Coronary artery (tissue), 2 donors: ENCODE data around the gene TMEM178B.
"Not testable (repeated sequence)": the region's sequence is repeated elsewhere in the genome, so short reads cannot be mapped to it uniquely, and the experiment has no call there.

Source experiments
- DNase-seq: peaks from one replicate; pipeline ENCODE4 v3.0.0-alpha.2; 2017; ENCODE audit warnings: low spot score
- H3K27ac ChIP-seq, 2 donors: fragments of 200-600 bp; sonication (generic); one replicate each; pipeline ENCODE4 v1.5.1; 2016 to 2019
- H3K4me3 ChIP-seq: fragments of 200-600 bp; sonication (generic); 2 replicates; pipeline ENCODE4 v1.5.1; 2016; ENCODE audit warnings: mild to moderate bottlenecking, moderate library complexity
- TF ChIP-seq, protein P1 (sequence below): fragments of 200-600 bp; sonication (generic); IDR thresholded peaks from one replicate; pipeline ENCODE4 v1.5.1; 2019; ENCODE audit warnings: antibody characterized with exemption

Gene TMEM178B

DNA sequence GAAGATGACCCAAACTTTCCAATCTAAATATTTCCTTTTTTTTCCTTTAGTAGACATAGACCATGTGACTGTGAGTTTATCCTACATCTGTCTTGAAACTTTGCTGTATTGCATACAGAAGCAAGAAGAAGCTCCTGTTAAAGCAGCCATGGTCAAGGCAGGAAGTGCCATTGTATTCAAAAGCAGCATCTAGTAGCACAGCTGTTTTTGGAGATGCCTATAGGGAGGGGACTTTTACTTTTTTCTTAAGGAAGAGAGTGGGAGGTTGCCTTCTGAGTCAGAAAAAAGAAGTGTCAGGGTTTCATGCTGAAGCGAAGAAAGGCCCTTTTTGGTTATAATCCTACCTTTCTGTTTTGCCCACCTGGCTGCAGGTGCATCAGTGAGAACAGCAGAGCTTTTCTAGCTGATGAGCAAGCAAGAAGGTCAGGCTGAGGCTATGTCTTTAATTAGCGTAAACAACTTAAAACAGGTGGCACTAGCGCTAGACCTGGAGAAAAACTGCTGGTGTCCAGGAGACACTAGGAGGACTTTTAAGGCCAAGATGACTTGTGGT is 243.2 kb downstream of the TMEM178B start:
- no peak for DNase-seq
- no peak overlapping the region for H3K4me3 ChIP-seq
- no peak overlapping the region for H3K27ac ChIP-seq
- TF ChIP-seq, protein P1, sequence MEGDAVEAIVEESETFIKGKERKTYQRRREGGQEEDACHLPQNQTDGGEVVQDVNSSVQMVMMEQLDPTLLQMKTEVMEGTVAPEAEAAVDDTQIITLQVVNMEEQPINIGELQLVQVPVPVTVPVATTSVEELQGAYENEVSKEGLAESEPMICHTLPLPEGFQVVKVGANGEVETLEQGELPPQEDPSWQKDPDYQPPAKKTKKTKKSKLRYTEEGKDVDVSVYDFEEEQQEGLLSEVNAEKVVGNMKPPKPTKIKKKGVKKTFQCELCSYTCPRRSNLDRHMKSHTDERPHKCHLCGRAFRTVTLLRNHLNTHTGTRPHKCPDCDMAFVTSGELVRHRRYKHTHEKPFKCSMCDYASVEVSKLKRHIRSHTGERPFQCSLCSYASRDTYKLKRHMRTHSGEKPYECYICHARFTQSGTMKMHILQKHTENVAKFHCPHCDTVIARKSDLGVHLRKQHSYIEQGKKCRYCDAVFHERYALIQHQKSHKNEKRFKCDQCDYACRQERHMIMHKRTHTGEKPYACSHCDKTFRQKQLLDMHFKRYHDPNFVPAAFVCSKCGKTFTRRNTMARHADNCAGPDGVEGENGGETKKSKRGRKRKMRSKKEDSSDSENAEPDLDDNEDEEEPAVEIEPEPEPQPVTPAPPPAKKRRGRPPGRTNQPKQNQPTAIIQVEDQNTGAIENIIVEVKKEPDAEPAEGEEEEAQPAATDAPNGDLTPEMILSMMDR = no peak

DNA sequence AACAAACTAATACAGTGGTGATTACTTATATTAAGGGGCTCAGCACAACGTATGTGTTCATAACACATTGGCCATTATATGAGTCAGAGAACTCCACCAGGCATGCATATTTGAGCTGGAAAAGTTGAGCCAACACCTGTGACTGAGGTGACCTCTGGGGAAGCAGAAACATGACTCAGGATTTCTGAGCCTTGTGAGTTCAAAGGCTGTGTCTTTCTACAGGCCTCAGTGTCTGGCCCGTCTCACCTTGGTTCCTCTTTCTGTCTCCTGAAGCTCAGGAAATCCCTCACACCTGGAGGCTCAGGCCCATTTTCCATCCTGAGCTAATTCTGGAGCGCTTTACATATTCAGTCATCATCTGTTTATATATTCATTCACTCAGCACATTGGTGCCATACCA is 246.4 kb downstream of the TMEM178B start:
- DNase-seq = no peak
- TF ChIP-seq, protein P1 = no peak
- Histone ChIP-seq H3K27ac (no peak overlapping the region), H3K4me3 (no peak overlapping the region)

DNA sequence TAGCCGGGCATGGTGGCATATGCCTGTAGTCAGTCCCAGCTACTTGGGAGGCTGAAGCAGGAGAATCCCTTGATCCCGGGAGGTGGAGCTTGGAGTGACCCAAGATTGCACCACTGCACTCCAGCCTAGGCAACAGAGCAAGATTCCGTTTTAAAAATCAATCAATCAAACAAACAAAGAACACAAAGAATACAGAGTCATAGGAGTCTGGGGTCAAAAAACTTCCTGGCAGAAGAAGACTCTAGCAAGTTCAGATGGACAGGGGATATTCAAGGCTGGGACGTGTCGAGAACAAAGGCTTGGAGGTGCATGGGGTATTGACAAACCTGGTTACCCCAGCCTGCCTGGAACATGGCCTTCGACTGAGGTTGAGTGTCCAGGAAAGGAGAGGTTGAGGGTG is 248.5 kb downstream of the TMEM178B start:
- TF ChIP-seq, protein P1 = no peak
- no peak overlapping the region for H3K27ac ChIP-seq
- no peak overlapping the region for H3K4me3 ChIP-seq
- no peak for DNase-seq

DNA sequence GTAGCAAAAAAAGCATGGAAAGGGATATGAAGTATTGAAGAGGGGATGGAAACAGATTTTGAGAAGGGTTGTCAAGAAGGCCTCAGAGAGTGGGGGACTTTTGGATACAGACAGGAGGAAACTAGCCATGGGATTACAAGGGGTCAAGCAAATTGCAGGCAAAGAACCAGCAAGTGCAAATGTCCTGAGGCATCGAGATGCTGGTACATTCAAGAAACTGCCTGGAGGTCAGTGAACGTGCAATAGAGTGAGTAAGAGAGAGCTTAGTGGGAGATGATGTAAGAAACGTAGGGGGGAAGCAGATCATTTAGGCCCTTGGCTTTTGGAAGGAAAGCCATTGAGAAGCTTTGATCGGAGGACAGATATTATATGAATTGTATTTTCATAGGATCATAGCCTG is 250.0 kb downstream of the TMEM178B start:
- H3K4me3 ChIP-seq = no peak overlapping the region
- DNase-seq = no peak
- no peak overlapping the region for H3K27ac ChIP-seq
- TF ChIP-seq, protein P1 = no peak

DNA sequence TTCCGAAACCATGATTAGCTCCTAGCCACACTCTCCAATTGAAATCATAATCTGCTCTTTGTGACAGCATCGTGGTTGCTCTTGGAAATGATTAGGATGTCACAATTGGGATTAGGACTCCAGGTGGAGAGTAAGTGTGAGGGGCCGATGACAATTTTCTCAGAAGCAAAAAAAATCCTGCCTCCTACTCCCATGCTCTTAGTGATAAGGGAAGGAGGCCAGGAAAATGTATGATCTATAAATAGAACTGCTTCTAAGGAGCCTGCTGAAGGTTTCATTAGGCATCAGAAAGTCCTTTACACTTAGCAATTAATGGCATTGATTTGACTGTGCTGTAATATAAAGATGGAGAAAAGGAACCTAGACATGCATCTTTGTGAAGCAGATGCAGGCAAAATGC is 251.0 kb downstream of the TMEM178B start:
- no peak overlapping the region for H3K4me3 ChIP-seq
- no peak overlapping the region for H3K27ac ChIP-seq
- TF ChIP-seq, protein P1 = no peak
- DNase-seq = no peak

DNA sequence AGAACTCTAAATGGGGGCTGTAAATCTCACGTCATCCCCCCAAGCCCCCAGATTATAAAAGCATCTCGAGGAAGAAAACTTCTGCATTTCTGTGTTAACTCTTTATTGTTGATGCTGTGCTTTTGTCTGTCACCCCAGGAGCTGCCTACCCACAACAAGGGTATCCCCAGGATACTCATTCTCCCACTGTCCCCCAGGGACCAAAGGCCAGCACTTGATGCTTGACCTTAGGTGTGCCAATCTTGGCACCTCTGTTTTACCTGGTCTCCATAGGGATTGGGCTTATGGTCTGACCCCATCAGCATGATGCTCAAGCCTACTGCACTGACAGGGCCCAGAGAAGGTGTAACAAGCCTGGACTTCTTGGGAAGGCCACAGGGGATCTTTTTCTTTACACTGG is 251.4 kb downstream of the TMEM178B start:
- H3K4me3 ChIP-seq = no peak overlapping the region
- no peak overlapping the region for H3K27ac ChIP-seq
- TF ChIP-seq, protein P1 = no peak
- no peak for DNase-seq

DNA sequence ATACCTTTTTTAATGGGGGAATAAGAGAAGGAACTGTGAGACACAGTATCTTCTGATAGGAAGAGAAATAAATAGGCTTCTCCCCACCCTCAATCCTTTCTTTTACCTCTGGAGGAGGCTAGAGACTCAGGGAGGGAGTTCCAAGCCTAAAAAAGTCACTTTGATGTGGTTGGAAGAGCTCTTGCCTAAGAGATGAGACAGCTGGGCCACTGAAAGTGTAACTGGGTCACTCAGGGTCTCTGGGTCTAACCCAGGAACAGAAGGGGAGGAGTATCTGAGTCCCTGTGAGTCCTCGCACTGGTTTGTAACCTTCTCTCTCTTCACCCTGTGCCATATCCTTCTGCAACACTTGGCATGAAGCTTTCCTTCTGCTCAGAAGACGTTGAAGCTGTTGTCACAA is 254.4 kb downstream of the TMEM178B start:
- Histone ChIP-seq H3K27ac (no peak overlapping the region), H3K4me3 (no peak overlapping the region)
- TF ChIP-seq, protein P1 = no peak
- DNase-seq = no peak

DNA sequence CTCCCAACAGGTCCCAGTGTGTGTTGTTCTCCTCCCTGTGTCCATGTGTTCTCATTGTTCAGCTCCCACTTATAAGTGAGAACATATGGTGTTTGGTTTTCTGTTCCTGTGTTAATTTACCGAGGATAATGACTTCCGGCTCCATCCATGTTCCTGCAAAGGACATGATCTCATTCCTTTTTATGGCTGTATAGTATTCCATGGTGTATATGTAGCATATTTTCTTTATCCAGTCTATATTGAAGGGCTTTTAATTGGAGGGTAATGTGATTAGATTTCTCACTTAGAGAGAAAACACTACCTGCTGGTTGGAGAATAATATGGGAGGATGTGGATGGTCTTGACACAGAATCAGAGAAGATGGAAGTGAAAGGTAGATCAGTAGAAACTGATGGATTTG is 256.4 kb downstream of the TMEM178B start:
- not testable (repeated sequence) for H3K4me3 ChIP-seq, DNase-seq, H3K27ac ChIP-seq
